Parathyroid adenoma (tissue), 2 donors: ENCODE results near the gene ST3GAL3.

Source experiments
- H2AFZ ChIP-seq: fragments of 300-600 bp; sonication (generic); one replicate; pipeline ENCODE4 v1.7.0; 2017; ENCODE audit warnings: antibody characterized with exemption, mild to moderate bottlenecking
- H3K27ac ChIP-seq: fragments of 300-600 bp; sonication (generic); one replicate; pipeline ENCODE4 v1.7.0; 2017
- H3K27me3 ChIP-seq: fragments of 300-600 bp; sonication (generic); one replicate; pipeline ENCODE4 v1.7.0; 2017; ENCODE audit warnings: low read length; ENCODE audit not compliant: control insufficient read depth, insufficient read depth
- H3K36me3 ChIP-seq: fragments of 300-600 bp; sonication (generic); one replicate; pipeline ENCODE4 v1.7.0; 2017; ENCODE audit warnings: low read length; ENCODE audit not compliant: control insufficient read depth, insufficient read depth
- H3K4me1 ChIP-seq: fragments of 300-600 bp; sonication (generic); one replicate; pipeline ENCODE4 v1.7.0; 2017; ENCODE audit warnings: control low read depth
- H3K4me2 ChIP-seq: fragments of 300-600 bp; sonication (generic); one replicate; pipeline ENCODE4 v1.7.0; 2017; ENCODE audit warnings: low read length
- H3K4me3 ChIP-seq: fragments of 300-600 bp; sonication (generic); one replicate; pipeline ENCODE4 v1.7.0; 2017; ENCODE audit warnings: low read depth, low read length
- H3K79me2 ChIP-seq: fragments of 300-600 bp; sonication (generic); one replicate; pipeline ENCODE4 v1.7.0; 2017; ENCODE audit warnings: control low read depth
- H3K9ac ChIP-seq: fragments of 300-600 bp; sonication (generic); one replicate; pipeline ENCODE4 v1.7.0; 2017; ENCODE audit warnings: mild to moderate bottlenecking
- H3K9me3 ChIP-seq: fragments of 300-600 bp; sonication (generic); one replicate; pipeline ENCODE4 v1.7.0; 2017; ENCODE audit warnings: low read length; ENCODE audit not compliant: control insufficient read depth
- TF ChIP-seq, protein P1 (sequence below): fragments of 300-600 bp; sonication (generic); IDR thresholded peaks from one replicate; pipeline ENCODE4 v1.7.0; 2017; ENCODE audit warnings: antibody characterized with exemption, mild to moderate bottlenecking
- donor health status: primary hyperparathyroidism.

Gene ST3GAL3

DNA sequence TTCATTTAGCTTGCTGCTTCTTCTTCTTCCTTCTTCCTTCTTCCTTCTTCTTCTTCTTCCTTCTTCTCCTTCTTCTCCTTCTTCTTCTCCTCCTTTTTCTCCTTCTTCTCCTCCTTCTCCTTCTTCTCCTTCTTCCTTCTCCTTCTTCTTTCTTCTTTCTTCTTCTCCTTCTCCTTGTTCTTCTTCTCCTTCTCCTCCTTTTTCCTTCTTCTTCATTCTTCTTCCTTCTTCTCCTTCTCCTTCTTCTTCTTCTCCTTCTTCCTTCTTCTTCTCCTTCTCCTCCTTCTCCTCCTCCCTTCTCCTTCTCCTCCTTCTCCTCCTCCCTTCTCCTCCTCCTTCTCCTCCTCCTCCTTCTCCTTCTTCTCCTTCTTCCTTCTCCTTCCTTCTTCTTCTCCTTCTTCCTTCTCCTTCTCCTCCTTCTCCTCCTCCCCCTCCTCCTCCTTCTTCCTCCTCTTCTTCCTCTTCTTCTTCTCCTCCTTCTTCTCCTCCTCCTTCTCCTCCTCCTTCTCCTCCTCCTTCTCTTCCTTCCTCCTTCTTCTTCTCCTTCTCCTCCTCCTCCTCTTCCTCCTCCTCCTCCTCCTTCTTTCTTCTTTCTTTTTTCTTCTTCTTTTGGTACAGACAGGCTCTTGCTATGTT lies 110.1 kb downstream of the ST3GAL3 start:
- no peaks in the 10 kb centered on the region for H3K79me2 ChIP-seq
- TF ChIP-seq, protein P1, sequence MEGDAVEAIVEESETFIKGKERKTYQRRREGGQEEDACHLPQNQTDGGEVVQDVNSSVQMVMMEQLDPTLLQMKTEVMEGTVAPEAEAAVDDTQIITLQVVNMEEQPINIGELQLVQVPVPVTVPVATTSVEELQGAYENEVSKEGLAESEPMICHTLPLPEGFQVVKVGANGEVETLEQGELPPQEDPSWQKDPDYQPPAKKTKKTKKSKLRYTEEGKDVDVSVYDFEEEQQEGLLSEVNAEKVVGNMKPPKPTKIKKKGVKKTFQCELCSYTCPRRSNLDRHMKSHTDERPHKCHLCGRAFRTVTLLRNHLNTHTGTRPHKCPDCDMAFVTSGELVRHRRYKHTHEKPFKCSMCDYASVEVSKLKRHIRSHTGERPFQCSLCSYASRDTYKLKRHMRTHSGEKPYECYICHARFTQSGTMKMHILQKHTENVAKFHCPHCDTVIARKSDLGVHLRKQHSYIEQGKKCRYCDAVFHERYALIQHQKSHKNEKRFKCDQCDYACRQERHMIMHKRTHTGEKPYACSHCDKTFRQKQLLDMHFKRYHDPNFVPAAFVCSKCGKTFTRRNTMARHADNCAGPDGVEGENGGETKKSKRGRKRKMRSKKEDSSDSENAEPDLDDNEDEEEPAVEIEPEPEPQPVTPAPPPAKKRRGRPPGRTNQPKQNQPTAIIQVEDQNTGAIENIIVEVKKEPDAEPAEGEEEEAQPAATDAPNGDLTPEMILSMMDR: no peak
- no peaks in the 10 kb centered on the region for H3K9me3 ChIP-seq
- H3K27me3 ChIP-seq: no peaks in the 10 kb centered on the region
- no peak overlapping the region for H3K4me3 ChIP-seq
- H2AFZ ChIP-seq: no peak overlapping the region
- H3K36me3 ChIP-seq: no peaks in the 10 kb centered on the region
- no peaks in the 10 kb centered on the region for H3K4me1 ChIP-seq
- no peak overlapping the region for H3K9ac ChIP-seq
- H3K27ac ChIP-seq: no peak overlapping the region
- H3K4me2 ChIP-seq: no peak overlapping the region

- Histone ChIP-seq H3K36me3 (no peaks in the 10 kb centered on the region), H3K4me1 (no peaks in the 10 kb centered on the region), H3K79me2 (no peaks in the 10 kb centered on the region), H3K4me3 (no peak overlapping the region), H3K27ac (no peak overlapping the region), H2AFZ (no peak overlapping the region), H3K9ac (no peak overlapping the region), H3K9me3 (no peaks in the 10 kb centered on the region), H3K27me3 (no peaks in the 10 kb centered on the region), H3K4me2 (no peak overlapping the region)
- TF ChIP-seq, protein P1: no peak
Measured at GRCh38 chr1:43818691-43819090, 111.4 kb downstream of the ST3GAL3 start.

DNA sequence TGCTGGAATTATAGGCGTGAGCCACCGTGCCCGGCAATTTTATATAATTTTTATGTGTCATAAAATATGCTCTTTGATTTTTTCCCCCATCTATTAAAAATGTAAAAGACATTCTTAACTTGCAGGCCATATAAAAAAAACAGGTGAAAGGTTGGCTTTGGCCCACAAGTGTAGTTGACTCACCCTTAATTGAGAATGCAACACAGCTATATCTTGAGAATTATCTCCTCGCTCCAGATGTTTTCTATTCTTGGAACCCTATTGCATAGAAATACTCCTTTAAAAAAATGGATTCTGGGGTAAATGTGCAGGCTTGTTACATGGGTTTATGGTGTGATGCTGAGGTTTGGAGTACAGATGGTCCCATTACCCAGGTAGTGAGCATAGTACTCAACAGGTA lies 112.0 kb downstream of the ST3GAL3 start:
- Histone ChIP-seq H3K4me1 (no peaks in the 10 kb centered on the region), H3K27me3 (no peaks in the 10 kb centered on the region), H3K36me3 (no peaks in the 10 kb centered on the region), H3K79me2 (no peaks in the 10 kb centered on the region), H2AFZ (no peak overlapping the region), H3K9ac (no peak overlapping the region), H3K4me2 (no peak overlapping the region), H3K27ac (no peak overlapping the region), H3K9me3 (no peaks in the 10 kb centered on the region), H3K4me3 (no peak overlapping the region)
- TF ChIP-seq, protein P1: no peak

DNA sequence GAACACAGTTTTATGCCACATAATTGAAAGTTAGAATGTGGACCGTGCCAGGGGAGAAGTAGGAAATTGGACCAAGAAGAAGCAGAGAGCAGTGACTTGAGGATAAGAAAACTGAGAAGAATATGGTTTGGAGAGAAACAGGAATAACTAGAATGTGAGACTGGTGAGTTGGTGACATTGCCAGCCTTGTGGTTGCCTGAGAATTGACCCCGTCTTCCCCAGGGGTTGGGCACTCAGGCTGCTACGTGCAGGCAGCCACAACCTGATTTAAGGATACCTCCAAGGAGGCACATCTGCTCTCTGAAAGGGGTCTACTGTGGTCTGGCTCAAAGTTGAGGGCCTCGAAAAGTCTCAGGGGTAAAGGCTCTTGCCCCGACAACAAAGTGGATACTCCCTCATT lies 114.1 kb downstream of the ST3GAL3 start:
- no peak overlapping the region for H3K27ac ChIP-seq

More for the DNA sequence above, 114.1 kb downstream of the ST3GAL3 start:
- Histone ChIP-seq H3K9ac (no peak overlapping the region), H3K79me2 (no peaks in the 10 kb centered on the region), H2AFZ (no peak overlapping the region), H3K27me3 (no peaks in the 10 kb centered on the region), H3K36me3 (no peaks in the 10 kb centered on the region), H3K4me1 (no peaks in the 10 kb centered on the region), H3K4me3 (no peak overlapping the region), H3K9me3 (no peaks in the 10 kb centered on the region), H3K4me2 (no peak overlapping the region)
- TF ChIP-seq, protein P1: no peak
